ENCODE results near the gene FATE1. TPM values are rescaled to one million over a fixed set of nuclear protein-coding genes. Genes with fewer than 3 reads are reported as not detected.

Gene FATE1
- total RNA-seq, 1 donor: not detected

DNA sequence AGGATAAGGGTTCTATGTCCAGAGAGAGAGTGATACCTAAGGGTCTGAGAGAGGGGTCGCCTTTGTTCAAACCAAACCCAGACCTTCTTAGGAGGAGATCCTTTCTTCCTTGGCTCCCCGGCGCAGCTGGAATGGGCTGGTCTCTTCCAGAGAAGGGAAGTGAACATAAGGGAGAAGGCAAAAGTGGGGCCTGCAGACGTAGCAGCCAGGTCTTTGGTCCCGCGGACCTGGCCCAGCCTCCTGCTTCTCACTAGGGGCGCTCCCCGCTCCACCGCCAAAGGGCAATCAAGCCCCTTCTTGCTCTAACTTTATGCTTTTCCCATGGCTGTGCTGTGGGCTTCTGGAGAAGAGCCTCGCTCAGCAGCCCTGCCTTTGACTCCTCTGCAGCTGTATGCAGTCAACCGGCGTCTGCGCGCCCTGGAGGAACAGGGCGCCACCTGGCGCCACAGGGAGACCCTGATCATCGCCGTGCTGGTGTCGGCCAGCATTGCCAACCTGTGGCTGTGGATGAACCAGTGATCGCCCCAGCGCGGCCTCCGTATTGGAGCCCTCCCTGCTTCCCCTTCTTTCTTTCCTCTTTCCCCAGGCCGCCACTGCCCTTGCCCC, 6.5 kb downstream of the FATE1 start:
- no peaks in the 10 kb centered on the region for H3K4me1 ChIP-seq (ENCODE audit: insufficient read depth, low read length)
- no peaks in the 10 kb centered on the region for H3K27me3 ChIP-seq (ENCODE audit: insufficient read depth, low read length)
- no peaks in the 10 kb centered on the region for H3K9me3 ChIP-seq (ENCODE audit: low read depth, low read length)
- no peak overlapping the region for H3K4me3 ChIP-seq (ENCODE audit: low read length)

DNA sequence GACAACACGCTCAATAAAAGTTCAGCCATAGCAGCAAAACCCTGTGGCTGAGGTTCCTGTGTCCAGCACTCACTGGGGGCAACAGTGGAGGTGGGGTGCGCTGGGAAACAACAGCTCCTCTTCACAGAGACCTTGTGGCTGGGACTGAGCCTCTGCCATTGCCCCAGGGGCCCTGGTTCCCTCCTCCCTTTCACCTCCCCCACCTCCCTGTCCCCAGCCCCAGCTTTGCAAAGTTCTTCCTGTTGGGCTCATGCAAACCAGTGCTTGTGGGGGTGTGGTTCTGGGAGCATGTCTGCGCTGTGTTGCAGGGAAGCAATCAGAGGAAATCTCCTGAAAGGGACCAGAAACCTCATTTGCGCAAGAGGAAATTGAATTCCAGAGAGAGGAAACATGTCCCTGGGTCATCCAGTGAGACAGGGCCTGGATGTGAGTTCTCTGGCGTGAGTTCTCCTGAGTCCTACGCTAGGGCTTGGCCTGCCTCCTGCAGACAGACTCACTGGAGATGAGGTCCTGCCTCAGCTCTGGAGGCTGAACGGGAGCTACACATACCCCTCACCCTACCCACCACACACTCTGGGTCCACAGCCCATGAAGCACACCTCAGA, 7.4 kb downstream of the FATE1 start:
- H3K27me3 ChIP-seq (ENCODE audit: insufficient read depth, low read length): no peaks in the 10 kb centered on the region
- H3K9me3 ChIP-seq (ENCODE audit: low read depth, low read length): no peaks in the 10 kb centered on the region

DNA sequence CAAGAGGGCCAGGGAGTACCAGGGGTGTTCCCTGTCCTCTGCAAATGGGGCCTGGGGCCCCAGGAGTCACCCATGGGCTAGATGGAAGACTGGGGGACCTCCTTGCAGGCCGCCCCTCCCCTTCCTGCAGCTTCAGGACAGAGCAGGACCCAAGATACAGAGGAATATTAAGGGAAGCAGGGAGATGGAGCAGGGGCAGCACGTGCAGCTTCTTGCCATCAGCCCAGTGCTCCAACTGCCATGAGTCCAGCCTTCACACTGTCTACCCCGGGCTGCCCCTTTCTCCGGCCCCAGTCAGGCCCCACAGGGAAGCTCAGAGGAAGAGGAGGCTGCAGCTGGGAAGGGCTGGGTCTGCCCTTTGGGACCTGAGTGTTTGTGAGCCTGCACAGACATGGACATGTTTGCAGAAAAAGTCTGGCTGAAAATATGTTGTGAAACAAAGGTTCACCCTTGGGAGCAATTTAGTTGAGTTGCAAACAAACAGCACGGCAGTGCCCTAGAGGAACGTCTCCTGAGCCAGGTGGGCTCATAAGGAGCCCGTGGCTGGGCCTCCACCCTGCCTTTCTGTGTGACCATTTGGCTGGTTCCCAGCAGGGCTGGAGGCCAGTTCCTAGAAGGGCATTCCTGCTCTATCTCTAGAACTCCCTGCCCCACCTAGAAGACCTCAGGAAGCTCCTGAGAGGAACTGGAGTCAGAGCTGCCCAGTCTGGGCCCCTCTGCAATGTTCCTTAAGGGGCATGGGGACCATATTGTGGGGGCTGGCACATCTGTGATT, 8.9 kb downstream of the FATE1 start:
- no peaks in the 10 kb centered on the region for H3K9me3 ChIP-seq (ENCODE audit: low read depth, low read length)
- H3K27me3 ChIP-seq (ENCODE audit: insufficient read depth, low read length): no peaks in the 10 kb centered on the region
- no peaks in the 10 kb centered on the region for H3K4me1 ChIP-seq (ENCODE audit: insufficient read depth, low read length)
- no peak overlapping the region for H3K4me3 ChIP-seq (ENCODE audit: low read length)

More for the DNA sequence above, 7.4 kb downstream of the FATE1 start:
- Histone ChIP-seq H3K4me3 (ENCODE audit: low read length) (no peak overlapping the region), H3K4me1 (ENCODE audit: insufficient read depth, low read length) (no peaks in the 10 kb centered on the region)

DNA sequence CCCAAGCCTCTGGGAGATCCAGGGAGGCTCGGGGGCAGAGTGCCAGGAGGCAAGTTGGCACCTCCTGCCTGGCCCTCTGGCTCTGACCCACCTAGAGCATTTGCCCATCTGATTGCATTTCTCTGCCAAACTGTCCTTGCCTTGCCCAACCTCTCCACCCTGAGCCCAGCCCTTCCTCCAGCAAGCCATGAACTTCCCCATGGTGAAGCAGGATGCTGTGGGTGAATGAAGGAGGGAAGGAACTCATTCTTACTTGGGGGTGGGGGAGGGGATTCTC, 9.4 kb downstream of the FATE1 start:
- Histone ChIP-seq H3K9me3 (ENCODE audit: low read depth, low read length) (no peaks in the 10 kb centered on the region), H3K4me3 (ENCODE audit: low read length) (no peak overlapping the region), H3K27me3 (ENCODE audit: insufficient read depth, low read length) (no peaks in the 10 kb centered on the region), H3K4me1 (ENCODE audit: insufficient read depth, low read length) (no peaks in the 10 kb centered on the region)

DNA sequence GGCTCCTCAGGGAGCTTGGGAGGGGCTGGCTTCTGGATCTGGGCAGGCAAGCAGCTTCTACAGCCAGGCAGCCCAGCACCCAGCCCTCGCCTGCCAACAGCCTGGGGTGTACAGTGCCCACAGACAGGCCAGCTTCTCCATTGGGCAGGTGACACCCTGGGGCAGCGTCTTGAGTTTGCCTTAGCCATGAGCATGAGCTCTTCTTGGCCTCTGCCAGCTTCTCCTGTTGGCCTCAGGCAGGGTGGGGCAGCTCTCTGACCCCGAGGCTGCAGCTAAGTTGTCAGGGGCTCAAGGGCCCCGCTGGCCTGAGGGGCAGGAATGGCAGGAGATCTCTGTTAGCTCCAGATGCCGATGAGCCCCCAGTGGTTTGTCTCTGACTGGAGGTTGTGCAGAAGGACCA, 10.9 kb downstream of the FATE1 start:
- Histone ChIP-seq H3K27me3 (ENCODE audit: insufficient read depth, low read length) (no peaks in the 10 kb centered on the region), H3K9me3 (ENCODE audit: low read depth, low read length) (no peaks in the 10 kb centered on the region), H3K4me3 (ENCODE audit: low read length) (no peak overlapping the region), H3K4me1 (ENCODE audit: insufficient read depth, low read length) (no peaks in the 10 kb centered on the region)

DNA sequence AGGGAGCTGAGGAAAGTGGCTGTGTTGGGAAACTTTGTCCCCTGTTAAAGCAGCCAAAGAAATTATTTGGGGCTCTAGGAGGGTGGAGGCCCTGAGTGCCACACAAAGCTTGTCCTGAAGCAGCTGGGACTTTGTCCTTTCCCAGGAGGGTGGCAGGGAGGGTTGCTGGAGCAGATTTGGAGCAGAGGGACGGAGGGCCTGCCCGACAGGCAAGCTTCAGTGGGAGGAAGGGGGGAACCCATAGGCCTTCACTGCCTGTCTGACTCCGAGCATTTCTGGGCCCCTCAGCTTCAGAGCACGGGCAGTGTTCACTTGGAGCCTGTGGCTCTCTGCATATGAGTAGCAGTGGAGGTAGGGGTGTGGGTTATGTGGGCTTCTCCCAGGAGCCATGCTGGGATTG, 11.5 kb downstream of the FATE1 start:
- Histone ChIP-seq H3K9me3 (ENCODE audit: low read depth, low read length) (no peaks in the 10 kb centered on the region), H3K4me3 (ENCODE audit: low read length) (no peak overlapping the region), H3K27me3 (ENCODE audit: insufficient read depth, low read length) (no peaks in the 10 kb centered on the region), H3K4me1 (ENCODE audit: insufficient read depth, low read length) (no peaks in the 10 kb centered on the region)

DNA sequence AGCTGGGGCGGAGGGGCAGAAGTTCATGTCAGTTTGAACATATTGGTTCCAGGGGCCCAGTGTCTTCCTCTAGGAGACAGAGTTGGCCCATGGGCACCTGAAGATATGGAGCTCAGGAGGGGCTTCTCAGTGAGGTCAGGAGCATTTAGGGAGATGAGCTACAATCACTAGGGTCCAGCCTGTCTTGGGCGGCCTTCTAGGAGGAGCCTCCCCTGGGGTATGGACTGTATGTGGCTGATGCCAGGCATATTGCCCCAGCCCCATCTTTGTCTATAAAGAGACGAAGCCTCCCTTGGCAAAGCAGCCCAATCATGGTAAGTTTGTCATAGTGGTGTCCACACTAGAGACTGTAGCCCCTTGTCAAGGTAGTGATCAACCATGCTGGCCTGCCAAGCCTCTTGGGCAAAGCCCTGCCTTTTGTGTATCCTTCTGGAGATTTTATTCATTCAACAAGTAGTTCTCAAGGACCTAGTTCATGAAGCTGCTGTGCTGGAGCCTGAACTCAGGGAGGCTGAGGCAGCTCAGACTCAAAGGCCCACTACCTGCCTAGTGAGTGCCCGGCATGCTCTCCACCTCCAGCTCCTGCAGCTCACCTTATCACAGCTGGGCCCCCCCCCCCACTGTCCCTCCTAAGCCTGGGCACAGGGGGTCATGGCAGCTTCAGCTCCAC, 13.4 kb downstream of the FATE1 start:
- no peak overlapping the region for H3K4me3 ChIP-seq (ENCODE audit: low read length)
- H3K4me1 ChIP-seq (ENCODE audit: insufficient read depth, low read length): no peaks in the 10 kb centered on the region
- H3K9me3 ChIP-seq (ENCODE audit: low read depth, low read length): no peaks in the 10 kb centered on the region
- no peaks in the 10 kb centered on the region for H3K27me3 ChIP-seq (ENCODE audit: insufficient read depth, low read length)

DNA sequence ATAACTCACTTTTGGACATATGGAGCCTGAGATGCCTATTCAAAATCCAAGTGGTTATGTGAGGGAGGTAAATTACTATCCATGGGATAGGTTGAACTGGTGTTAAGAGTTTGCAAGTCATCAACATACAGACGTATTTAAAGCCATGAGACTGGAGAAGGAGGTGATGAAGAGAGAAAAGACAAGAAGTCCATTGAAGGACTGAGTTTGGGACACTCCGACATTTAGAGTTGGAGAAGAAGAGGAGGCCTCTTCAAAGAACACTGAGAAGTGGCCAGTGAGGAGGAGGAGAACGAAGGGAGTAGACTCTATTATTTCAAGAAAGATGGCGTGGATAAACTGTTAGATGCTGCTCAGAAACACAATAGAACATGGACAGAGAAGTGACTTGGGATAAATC, 18.6 kb downstream of the FATE1 start, which contains the start of gene CNGA2:
CNGA2 (plus strand) TSS at position 301 of the 400 bp plus-strand sequence. CDS start 3,738 bp downstream, outside the sequence.
- H3K27me3 ChIP-seq (ENCODE audit: insufficient read depth, low read length): no peaks in the 10 kb centered on the region
- no peak within 1 kb of the TSS for H3K4me3 ChIP-seq (ENCODE audit: low read length)
- H3K4me1 ChIP-seq (ENCODE audit: insufficient read depth, low read length): no peaks in the 10 kb centered on the region
- no peaks in the 10 kb centered on the region for H3K9me3 ChIP-seq (ENCODE audit: low read depth, low read length)

DNA sequence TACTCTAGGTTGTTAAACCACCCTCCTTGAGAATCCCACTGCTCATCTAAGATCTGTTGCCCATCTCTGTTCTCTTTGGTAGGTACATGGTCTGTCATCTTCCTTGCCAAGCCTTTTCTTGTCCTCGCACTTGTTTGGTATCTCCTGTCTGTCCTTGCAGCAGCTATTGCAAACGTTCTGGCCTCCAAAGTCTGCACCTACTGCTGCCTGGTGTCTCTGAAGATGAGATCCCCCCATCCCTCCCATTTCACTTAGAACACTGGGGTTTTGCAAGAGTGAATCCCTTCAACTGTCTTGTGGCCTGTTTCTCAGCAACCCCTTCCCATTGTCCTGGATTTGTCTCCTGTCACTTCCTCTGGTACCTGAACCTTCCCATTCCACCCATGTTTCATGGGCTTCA, 19.4 kb downstream of the FATE1 start:
- Histone ChIP-seq H3K27me3 (ENCODE audit: insufficient read depth, low read length) (no peaks in the 10 kb centered on the region), H3K4me1 (ENCODE audit: insufficient read depth, low read length) (no peaks in the 10 kb centered on the region), H3K4me3 (ENCODE audit: low read length) (no peak overlapping the region), H3K9me3 (ENCODE audit: low read depth, low read length) (no peaks in the 10 kb centered on the region)

DNA sequence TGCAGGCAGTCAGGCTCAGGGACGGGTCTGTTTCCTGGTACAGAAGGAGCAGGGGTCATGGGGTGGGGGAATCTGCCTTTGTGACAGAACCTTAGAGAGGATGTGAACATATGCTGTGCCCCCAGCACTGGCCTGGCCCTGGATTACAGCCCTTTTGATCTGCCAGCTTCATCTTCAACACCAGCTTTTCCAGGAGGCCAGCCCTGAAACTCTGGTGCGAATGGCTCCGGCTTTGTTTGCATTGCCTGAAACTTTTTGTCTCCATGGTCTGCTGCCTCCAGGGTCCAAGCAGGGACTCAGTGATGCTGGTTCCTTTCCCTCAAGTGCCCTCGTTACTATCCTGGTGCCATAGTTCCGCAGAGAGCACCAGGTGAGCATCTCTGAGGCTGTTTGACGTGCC, 20.9 kb downstream of the FATE1 start:
- H3K4me3 ChIP-seq (ENCODE audit: low read length): no peak overlapping the region
- H3K27me3 ChIP-seq (ENCODE audit: insufficient read depth, low read length): no peaks in the 10 kb centered on the region
- no peaks in the 10 kb centered on the region for H3K9me3 ChIP-seq (ENCODE audit: low read depth, low read length)
- H3K4me1 ChIP-seq (ENCODE audit: insufficient read depth, low read length): no peaks in the 10 kb centered on the region

DNA sequence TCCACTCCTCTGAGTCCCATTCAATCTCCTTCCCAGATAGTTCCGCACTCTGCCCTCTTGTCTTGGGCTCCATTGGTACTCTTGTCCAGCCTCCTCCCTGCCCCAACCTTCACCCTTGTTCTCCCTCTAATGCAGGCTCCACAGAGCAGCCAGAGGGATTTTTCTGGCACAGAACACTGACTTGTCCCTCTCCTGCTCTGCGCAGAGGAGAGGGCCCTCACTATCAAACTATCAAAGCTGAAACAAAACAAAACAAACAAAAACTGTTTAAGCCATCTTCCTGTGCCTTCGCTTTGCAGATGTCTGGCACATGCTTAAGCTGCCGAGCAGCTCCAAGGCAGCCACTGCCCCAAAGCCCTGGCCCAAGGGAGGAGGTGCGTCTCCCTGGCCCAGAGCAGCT, 21.7 kb downstream of the FATE1 start:
- H3K4me1 ChIP-seq (ENCODE audit: insufficient read depth, low read length): no peaks in the 10 kb centered on the region
- H3K9me3 ChIP-seq (ENCODE audit: low read depth, low read length): no peaks in the 10 kb centered on the region
- no peaks in the 10 kb centered on the region for H3K27me3 ChIP-seq (ENCODE audit: insufficient read depth, low read length)
- no peak overlapping the region for H3K4me3 ChIP-seq (ENCODE audit: low read length)

DNA sequence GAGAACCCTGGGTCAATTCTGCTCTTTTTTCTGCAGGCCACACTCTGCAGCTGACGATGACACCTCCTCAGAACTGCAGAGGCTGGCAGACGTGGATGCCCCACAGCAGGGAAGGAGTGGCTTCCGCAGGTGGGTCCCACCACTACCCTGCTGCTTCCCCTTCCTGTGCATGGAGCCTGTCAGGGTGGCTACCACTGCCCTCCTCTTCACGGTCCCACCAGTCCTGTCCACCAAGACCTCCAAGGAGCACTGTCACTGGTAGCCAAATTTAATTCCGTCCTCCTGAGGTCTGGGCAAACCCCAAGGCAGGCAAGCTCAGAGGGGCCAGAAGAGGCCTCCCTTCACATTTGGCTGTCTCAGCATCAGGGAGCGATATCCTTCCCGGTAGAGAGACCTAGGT, 22.9 kb downstream of the FATE1 start:
- no peaks in the 10 kb centered on the region for H3K9me3 ChIP-seq (ENCODE audit: low read depth, low read length)
- H3K4me3 ChIP-seq (ENCODE audit: low read length): no peak overlapping the region
- H3K4me1 ChIP-seq (ENCODE audit: insufficient read depth, low read length): no peaks in the 10 kb centered on the region
- no peaks in the 10 kb centered on the region for H3K27me3 ChIP-seq (ENCODE audit: insufficient read depth, low read length)

DNA sequence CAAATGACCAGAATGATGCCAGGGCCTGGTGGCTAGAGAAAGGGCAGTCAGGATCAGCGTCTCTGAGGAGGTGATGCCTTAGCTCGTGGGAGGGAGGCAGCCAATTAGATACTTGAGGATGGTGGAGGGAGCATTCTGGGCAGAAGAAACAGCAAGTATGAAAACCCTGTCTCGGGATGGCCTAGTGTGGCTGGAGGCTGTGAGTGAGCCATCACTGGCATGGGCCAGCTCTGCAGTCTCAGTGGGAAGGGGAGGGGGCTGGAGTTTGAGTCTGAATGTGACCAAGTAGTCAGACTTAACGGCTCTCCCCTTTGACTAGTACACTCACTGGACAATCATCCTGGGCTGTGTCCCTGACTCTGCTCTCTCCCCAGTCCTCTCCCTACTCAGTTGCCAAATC, 25.8 kb downstream of the FATE1 start:
- Histone ChIP-seq H3K27me3 (ENCODE audit: insufficient read depth, low read length) (no peaks in the 10 kb centered on the region), H3K4me1 (ENCODE audit: insufficient read depth, low read length) (no peaks in the 10 kb centered on the region), H3K9me3 (ENCODE audit: low read depth, low read length) (no peaks in the 10 kb centered on the region), H3K4me3 (ENCODE audit: low read length) (no peak overlapping the region)

DNA sequence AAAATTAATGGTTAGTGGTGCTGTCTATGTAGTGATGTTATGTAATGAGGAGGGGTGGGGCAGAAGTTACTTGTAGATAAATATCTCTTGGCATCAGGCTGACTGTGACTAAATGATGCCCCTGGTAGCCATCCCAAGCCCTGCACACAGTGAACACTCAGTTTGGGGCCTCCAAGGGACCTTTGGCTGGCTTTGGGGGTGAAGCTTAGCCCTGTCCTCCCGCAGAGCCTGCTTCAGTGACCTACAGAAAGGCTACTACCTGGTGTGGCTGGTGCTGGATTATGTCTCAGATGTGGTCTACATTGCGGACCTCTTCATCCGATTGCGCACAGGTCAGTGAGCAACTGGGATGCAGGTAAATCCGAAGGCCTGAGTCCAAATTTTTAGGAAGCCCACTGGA, 26.5 kb downstream of the FATE1 start:
- no peaks in the 10 kb centered on the region for H3K4me1 ChIP-seq (ENCODE audit: insufficient read depth, low read length)
- H3K9me3 ChIP-seq (ENCODE audit: low read depth, low read length): no peaks in the 10 kb centered on the region
- H3K4me3 ChIP-seq (ENCODE audit: low read length): no peak overlapping the region
- H3K27me3 ChIP-seq (ENCODE audit: insufficient read depth, low read length): no peaks in the 10 kb centered on the region

DNA sequence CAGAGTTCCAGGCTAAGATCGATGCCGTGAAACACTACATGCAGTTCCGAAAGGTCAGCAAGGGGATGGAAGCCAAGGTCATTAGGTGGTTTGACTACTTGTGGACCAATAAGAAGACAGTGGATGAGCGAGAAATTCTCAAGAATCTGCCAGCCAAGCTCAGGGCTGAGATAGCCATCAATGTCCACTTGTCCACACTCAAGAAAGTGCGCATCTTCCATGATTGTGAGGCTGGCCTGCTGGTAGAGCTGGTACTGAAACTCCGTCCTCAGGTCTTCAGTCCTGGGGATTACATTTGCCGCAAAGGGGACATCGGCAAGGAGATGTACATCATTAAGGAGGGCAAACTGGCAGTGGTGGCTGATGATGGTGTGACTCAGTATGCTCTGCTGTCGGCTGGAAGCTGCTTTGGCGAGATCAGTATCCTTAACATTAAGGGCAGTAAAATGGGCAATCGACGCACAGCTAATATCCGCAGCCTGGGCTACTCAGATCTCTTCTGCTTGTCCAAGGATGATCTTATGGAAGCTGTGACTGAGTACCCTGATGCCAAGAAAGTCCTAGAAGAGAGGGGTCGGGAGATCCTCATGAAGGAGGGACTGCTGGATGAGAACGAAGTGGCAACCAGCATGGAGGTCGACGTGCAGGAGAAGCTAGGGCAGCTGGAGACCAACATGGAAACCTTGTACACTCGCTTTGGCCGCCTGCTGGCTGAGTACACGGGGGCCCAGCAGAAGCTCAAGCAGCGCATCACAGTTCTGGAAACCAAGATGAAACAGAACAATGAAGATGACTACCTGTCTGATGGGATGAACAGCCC, 28.0 kb downstream of the FATE1 start:
- no peak overlapping the region for H3K4me3 ChIP-seq (ENCODE audit: low read length)
- no peaks in the 10 kb centered on the region for H3K9me3 ChIP-seq (ENCODE audit: low read depth, low read length)
- H3K4me1 ChIP-seq (ENCODE audit: insufficient read depth, low read length): no peaks in the 10 kb centered on the region
- no peaks in the 10 kb centered on the region for H3K27me3 ChIP-seq (ENCODE audit: insufficient read depth, low read length)

All from mononuclear cell (primary cell).